ENCODE measurements around the gene KRTAP10-10.

DNA sequence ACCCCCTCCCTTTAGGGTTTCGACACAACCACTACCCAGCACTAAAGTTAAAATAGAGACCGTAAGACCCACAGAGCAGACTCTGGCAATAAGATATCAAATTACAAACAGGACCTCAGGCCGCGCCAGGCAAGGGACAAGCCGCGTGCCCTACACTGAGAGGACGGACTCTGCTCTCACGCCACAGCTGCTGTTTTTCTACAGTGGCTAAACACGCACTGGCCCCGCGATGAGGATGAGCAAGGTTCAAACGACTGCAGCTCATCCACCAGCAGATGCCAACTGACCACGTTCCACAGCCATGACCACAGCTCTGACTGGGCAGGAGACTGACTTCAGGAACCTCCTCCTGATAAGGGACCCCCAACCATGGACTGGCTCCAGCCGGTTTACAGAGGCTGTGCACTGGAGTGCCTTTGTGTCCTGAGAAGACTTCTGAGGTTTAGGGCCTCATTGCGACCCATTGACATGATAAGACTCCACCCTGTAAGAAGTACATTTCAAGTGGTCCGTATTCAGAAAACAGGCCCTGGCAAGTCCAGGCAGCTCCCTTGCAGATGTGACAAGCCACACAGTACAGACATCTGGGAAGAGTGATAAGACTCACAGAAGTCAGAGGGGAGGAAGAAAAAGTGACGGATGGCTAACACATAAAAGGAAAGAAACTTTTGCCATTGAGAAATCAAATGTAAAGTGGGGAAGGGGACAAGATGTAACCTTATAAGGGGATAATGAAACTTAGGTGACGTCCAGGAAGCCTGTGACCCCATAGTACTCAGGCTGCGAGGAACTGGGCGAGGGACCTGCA, 43.4 kb upstream of the KRTAP10-10 start:
- TF ChIP-seq, protein P1, sequence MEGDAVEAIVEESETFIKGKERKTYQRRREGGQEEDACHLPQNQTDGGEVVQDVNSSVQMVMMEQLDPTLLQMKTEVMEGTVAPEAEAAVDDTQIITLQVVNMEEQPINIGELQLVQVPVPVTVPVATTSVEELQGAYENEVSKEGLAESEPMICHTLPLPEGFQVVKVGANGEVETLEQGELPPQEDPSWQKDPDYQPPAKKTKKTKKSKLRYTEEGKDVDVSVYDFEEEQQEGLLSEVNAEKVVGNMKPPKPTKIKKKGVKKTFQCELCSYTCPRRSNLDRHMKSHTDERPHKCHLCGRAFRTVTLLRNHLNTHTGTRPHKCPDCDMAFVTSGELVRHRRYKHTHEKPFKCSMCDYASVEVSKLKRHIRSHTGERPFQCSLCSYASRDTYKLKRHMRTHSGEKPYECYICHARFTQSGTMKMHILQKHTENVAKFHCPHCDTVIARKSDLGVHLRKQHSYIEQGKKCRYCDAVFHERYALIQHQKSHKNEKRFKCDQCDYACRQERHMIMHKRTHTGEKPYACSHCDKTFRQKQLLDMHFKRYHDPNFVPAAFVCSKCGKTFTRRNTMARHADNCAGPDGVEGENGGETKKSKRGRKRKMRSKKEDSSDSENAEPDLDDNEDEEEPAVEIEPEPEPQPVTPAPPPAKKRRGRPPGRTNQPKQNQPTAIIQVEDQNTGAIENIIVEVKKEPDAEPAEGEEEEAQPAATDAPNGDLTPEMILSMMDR (IDR thresholded peaks at IDR 0.05): no peak
- no peak for TF ChIP-seq POLR2A (IDR thresholded peaks at IDR 0.05)

All from tibial nerve (tissue), 3 donors.